Hepatocyte (in vitro differentiated cells): ENCODE data around the gene GKN2.

Experiments
- CTCF ChIP-seq: fragments of 200-600 bp; sonication (generic); IDR thresholded peaks from 2 replicates; pipeline ENCODE4 v1.5.1; 2016; ENCODE audit warnings: antibody characterized with exemption, mild to moderate bottlenecking; ENCODE audit not compliant: poor library complexity
- EZH2 ChIP-seq: fragments of 200-600 bp; sonication (generic); IDR thresholded peaks from 2 replicates; pipeline ENCODE4 v1.6.1; 2016; ENCODE audit warnings: antibody characterized with exemption, mild to moderate bottlenecking, borderline replicate concordance
- EZH2phosphoT487 ChIP-seq: fragments of 200-600 bp; sonication (generic); IDR thresholded peaks from one replicate; pipeline ENCODE4 v1.6.1; 2018; ENCODE audit warnings: antibody characterized with exemption, mild to moderate bottlenecking, low read depth, moderate library complexity; ENCODE audit not compliant: unreplicated experiment, severe bottlenecking

- TF ChIP-seq CTCF (no peak), EZH2 (no peak), EZH2phosphoT487 (no peak)
These were observed 41.0 kb upstream of the GKN2 start for GRCh38 chr2:68993660-68994059.
